Measurements from ENCODE around the gene CALHM1.
A peak's percentile ranks its signal among the peaks of the same experiment; 100 is the strongest.
"Not testable (repeated sequence)": the region's sequence is repeated elsewhere in the genome, so short reads cannot be mapped to it uniquely, and the experiment has no call there.

The CALHM1 gene

DNA sequence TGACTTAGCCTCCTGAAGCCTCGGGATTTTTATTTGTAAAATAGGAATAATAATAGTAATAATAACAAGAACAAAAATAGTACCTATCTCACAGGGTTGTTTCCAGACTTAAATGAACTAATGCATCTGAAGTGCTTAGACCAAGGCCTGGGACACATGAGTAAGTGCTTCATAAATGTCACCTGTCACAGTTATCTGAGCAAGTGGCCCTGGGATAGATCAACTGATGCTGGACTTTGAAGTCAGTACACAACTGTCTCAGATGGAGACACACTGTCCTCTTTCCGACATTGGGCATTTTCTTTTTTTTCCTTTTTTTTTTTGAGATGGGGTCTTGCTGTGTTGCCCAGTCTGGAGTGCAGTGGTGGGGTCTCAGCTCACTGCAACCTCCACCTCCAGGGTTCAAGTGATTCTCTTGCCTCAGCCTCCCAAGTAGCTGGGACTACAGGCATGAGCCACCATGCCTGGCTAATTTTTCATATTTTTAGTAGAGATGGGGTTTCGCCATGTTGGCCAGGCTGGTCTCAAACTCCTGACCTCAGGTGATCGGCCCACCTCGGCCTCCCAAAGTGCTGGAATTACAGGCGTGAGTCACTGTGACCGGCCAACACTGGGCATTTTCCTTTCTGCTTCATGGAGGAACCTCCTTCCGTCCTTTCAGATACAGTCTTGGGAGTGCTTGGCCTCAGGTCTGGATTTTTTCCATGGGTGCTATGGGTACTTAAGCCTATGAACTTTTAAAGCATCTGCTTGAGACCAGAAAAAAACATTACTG, 28.1 kb upstream of the CALHM1 start:
- not testable (repeated sequence) for DNase-seq

- DNase-seq = peak in 1 of 2 donors; percentile 40
Measured at GRCh38 chr10:103481974-103482531, 23.4 kb upstream of the CALHM1 start.

DNA sequence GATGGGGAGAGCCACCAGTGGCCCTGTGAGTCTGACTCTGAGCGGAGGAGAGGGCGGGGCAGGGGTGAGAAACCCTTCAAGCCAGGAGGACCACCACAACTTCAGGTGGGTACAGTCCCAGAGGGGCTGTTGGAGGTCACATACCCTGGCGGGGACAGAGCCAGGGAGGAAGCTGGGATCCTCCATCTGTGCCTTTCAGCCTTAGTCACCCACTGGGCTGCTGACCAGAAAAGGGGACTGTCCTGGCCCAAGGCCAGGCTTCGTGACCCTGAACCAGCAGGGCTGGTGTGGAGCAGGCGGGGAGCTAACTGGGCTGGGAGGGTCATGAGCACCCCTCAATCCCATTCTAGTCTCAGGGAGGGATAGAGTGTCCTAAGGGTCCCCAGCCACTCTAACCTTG, 21.8 kb upstream of the CALHM1 start:
- no peak for DNase-seq

DNA sequence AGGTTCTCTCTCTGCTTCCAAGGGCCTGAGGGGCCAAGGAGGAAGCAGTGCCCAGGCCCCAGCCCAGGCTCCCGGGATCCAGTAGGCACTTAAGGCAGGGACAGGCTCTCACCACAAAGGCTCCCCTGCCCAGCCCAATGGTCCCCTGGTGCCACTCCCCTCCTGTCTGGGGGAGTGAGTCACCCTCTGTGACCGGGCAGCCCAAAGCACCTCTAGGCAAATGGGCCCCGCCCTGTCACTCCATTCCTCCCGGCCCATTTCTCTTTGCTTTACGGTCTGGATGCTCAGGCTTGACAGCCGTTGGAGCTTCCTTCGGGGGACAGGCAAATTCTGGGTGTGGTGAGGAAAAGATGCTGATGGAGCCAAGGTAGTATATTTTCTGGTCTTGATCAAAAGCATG, 20.4 kb upstream of the CALHM1 start, which contains the start of gene CALHM3:
Gene CALHM3 (minus strand): TSS at position 106 of the 400 bp plus-strand sequence. CDS start 208 bp downstream, outside the sequence.
- DNase-seq = no peak

DNA sequence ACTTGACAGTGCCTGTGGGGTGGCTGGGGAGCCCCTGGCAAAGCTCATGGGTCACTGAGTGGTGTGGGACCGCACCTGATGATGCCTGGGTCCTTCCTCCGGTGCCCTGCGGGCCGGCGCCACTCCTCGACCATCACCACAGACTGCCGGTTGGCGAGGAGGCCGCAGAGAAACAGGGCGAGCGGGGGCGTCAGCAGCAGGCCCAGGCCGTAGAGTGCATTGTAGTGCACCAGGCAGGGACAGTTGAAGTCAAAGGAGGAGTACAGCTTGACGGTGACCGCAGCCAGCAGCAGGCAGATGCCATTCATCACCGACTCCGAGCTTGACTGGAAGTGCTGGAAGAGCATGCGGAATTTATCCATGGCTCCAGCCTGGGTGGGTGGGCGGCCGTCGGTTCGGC, 20.0 kb upstream of the CALHM1 start:
- no peak for DNase-seq

GRCh38 chr10:103476046-103476768, 17.5 kb upstream of the CALHM1 start:
- DNase-seq = no peak

DNA sequence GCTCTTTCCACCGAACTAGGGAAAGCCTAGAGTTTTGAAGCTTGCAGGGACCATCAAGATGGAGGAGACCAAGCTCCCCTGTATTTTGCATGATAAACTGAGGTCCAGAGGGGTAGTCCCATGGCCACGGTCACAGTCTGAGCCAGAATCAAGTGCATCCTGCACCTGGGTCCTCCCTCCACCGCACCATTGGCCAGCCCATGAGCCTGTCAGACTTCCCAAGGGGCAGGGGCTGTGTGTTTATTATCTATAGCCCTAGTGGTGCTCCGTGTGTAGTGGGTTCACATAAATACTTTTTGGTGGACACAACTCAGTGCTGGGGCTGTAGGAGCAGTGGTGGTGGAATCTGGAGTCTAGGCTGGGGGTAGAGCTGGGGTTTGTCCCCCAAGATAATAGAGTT, 16.7 kb upstream of the CALHM1 start:
- DNase-seq = no peak

- DNase-seq = no peak
Measured at GRCh38 chr10:103474077-103474476, 15.4 kb upstream of the CALHM1 start.

DNA sequence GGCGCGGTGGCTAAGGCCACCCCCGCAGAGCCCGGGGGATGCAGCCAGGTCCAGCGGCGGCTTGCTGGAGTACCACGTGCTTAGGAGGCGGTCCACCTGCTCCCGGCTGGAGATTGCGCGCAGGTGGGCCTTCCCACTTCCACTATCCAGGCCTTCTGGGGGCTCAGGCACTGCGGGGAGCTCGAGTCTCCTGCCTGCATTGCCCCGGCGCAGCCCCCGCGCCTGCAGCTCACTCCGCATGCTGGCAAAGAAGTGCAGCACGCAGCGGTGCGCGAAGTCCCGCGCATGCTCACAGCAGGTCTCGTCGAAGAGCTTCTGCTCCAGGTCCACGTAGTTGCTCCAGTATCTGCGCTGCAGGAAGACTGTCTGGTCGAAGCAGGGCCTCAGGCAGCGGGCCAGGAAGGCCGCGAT, 14.6 kb upstream of the CALHM1 start:
- DNase-seq = no peak

DNA sequence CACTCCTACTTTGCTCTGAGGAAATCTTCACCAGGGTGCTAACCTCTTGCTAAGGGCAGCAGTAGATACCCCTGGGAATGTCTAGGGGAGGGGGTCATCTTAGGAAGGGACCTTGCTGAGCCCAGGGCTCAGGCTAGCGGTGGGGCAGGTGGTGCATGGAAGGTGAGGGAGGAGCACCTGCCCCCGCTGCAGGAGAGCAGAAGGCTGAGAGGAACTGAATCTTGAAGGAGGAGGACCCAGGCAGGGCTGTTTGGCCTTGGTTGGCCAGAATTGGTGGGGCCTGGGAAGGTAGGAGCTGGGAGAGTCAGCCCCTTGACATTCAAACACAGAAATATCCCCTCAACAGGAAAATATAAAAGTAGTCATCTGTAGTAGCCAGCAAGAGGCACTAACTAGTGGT, 13.3 kb upstream of the CALHM1 start:
- no peak for DNase-seq

DNA sequence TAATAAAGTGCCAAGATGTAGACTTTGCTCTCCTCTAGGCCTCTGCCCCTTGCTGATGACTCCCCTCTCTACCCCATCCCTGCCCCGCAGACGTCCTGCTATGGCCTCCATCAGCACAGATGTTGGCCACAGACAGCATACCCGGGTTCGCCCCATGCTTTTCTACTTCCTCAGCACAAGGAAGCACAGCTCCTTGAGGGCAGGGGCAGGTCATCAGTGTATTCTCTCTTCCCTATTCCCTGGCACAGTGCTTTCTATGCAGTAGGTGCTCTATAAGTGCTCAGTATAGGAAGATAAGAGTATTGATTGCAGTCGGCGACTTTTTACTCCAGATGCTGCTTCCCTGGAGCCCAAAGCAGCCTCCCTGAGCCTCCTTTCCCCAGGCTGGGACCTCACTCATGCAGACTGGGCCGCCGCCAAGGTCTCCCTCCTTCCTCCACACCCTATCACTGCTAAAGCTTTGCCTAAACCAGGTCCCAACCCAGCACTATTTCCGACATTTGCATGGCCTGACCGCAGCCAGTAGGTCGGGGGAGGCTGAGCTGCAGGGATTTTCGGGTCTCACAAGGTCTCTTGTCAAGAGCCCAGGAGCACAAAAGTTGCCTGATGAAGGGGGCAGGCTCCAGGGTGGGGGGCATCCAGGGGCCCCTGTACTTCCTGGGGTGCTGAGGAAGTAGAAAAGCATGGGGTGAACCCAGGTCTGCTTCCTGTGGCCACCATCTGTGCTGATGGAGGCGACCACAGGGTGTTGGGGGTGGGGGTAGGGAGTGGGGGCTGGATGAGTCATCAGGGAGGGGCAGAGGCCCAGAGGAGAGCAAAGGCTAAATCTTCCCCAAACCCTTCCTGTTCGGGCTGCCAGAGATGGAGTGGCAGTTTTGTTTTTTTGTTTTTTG, 12.3 kb upstream of the CALHM1 start:
- peak in 1 of 2 donors; percentile 14 for DNase-seq

GRCh38 chr10:103469201-103469600, 10.5 kb upstream of the CALHM1 start:
- no peak for DNase-seq

GRCh38 chr10:103467406-103467805, 8.7 kb upstream of the CALHM1 start:
- DNase-seq = no peak

DNA sequence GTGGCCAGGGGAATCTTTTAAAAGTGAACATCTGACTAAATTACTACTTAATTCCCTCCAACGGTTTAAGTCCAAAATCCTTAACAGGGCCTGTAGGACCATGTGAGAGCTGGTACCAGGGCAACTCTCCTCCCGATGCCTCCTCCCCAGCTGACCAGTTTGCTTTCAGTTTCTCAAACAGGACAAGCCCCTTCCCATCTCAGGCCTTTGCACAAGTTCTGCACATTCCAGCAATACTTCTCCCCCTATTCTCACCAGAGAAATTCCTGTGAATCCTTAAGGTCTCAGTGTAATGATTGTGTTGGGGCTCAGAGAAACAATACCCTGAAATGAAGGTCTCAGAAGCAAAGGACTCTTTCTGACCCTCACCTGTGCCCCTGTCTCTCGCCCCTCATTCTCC, 8.0 kb upstream of the CALHM1 start:
- no peak for DNase-seq

GRCh38 chr10:103465411-103466179, 6.9 kb upstream of the CALHM1 start:
- no peak for DNase-seq

DNA sequence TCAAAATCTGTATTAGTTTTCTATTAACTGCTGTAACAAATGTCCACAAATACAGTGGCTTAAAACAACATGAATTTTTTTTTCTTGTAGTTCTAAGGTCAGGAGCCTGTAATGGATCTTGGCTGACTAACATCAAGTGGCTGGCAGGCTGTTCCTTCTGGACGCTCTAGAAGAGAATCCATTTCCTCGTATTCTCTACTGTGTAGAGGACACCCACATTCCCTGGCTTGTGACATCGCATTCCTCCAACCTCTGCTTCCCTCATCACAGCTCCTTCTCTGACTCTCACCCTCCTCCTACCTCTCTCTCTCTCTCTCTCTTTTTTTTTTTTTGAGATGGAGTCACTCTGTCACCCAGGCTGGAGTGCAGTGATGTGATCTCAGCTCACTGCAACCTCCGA, 4.8 kb upstream of the CALHM1 start:
- DNase-seq = no peak

GRCh38 chr10:103459615-103460014, 915 bp upstream of the CALHM1 start:
- no peak for DNase-seq

GRCh38 chr10:103457896-103458583, 660 bp downstream of the CALHM1 start:
- DNase-seq = no peak

- no peak for DNase-seq
Measured at GRCh38 chr10:103457176-103457712, 1.5 kb downstream of the CALHM1 start.

DNA sequence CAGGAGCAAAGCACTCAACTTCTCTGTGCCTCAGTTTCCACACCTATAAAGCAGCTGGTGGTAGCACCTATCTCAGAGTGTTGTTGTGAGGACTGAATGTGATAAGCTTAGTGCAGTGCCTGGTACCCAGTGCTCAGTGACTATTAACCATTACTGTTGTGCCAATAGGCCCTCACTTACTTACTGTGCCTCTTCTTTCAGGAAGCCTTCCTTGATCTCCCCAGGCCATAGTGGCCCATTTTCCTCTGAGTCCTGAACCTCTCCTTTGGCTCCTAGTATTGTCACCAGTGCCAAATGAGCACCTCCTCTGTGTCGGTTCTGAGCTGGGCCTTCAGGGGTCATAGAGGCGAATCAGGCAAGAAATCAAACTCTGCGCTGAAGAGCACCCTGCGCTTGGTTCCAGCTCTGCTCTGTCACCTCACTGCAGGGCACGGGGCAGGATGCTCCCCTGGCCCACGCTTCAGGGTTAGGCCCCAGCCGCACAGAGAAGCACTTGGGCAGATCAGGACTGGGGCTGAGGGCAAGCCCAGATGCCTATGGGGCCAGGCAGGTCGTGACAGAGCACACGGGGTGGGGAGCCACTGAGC, 2.5 kb downstream of the CALHM1 start:
- DNase-seq = no peak

GRCh38 chr10:103455235-103455634, 3.5 kb downstream of the CALHM1 start:
- no peak for DNase-seq
